DND-41 (cell line): ENCODE results near the gene RNF157.

Experiments
- ATAC-seq: fragments of 200-7000 bp; cut with Tn5 transposase; 3 replicates; pipeline ENCODE4 v1.9.1; 2021; ENCODE audit warnings: low read depth; ENCODE audit not compliant: insufficient read depth
- DNase-seq: peaks from one replicate; pipeline ENCODE4 v3.0.0-alpha.2; 2020
- H2AFZ ChIP-seq: 2 replicates; pipeline ENCODE4 v1.6.0; 2012; ENCODE audit warnings: low read depth, low read length
- H3K27ac ChIP-seq: 2 replicates; pipeline ENCODE4 v1.5.1; 2012; ENCODE audit warnings: low read length, inconsistent platforms
- H3K27me3 ChIP-seq: fragments of 200-600 bp; sonication (generic); 2 replicates; pipeline ENCODE4 v1.6.0; 2012; ENCODE audit warnings: low read length, mild to moderate bottlenecking, inconsistent platforms; ENCODE audit not compliant: insufficient read depth, poor library complexity
- H3K36me3 ChIP-seq: 2 replicates; pipeline ENCODE4 v1.5.1; 2012; ENCODE audit warnings: low read length, inconsistent platforms; ENCODE audit not compliant: insufficient read depth
- H3K4me1 ChIP-seq: 2 replicates; pipeline ENCODE4 v1.5.1; 2012; ENCODE audit warnings: mild to moderate bottlenecking, low read length; ENCODE audit not compliant: insufficient read depth
- H3K4me2 ChIP-seq: 2 replicates; pipeline ENCODE4 v1.6.0; 2012; ENCODE audit warnings: mild to moderate bottlenecking, moderate library complexity, low read length, inconsistent platforms; ENCODE audit not compliant: insufficient read depth
- H3K4me3 ChIP-seq, 2 experiments: fragments of 200-600 bp in 1 of 2; shearing (Covaris generic) in 1 of 2; 2 replicates each; pipeline ENCODE4 v1.5.1; 2012 to 2016; ENCODE audit warnings: inconsistent platforms in 2 of 2, low read length in 2 of 2, mild to moderate bottlenecking in 2 of 2, low read depth in 1 of 2, moderate library complexity in 1 of 2
- H3K79me2 ChIP-seq: 2 replicates; pipeline ENCODE4 v1.6.0; 2012; ENCODE audit warnings: low read length, inconsistent platforms; ENCODE audit not compliant: insufficient read depth
- H3K9ac ChIP-seq: 2 replicates; pipeline ENCODE4 v1.6.0; 2012; ENCODE audit warnings: low read depth, mild to moderate bottlenecking, inconsistent platforms, low read length, moderate library complexity
- H3K9me3 ChIP-seq: 2 replicates; pipeline ENCODE4 v1.5.1; 2012; ENCODE audit warnings: low read length, moderate library complexity, mild to moderate bottlenecking, inconsistent platforms; ENCODE audit not compliant: insufficient read depth, severe bottlenecking
- H4K20me1 ChIP-seq: 2 replicates; pipeline ENCODE4 v1.6.0; 2012; ENCODE audit warnings: low read length; ENCODE audit not compliant: insufficient read depth
- EZH2 ChIP-seq: IDR thresholded peaks from 3 replicates; pipeline ENCODE4 v1.6.1; 2012; ENCODE audit warnings: borderline replicate concordance, low read depth, mild to moderate bottlenecking, moderate library complexity, low read length, inconsistent platforms; ENCODE audit not compliant: severe bottlenecking
- TF ChIP-seq, protein P1 (sequence below): IDR thresholded peaks from 2 replicates; pipeline ENCODE4 v1.5.1; 2012; ENCODE audit warnings: borderline replicate concordance, low read length, moderate library complexity, mild to moderate bottlenecking; ENCODE audit not compliant: poor library complexity, severe bottlenecking; ENCODE audit errors: extremely low read depth

RNF157 gene

GRCh38 chr17:76276461-76277299 lies 36.4 kb upstream of the RNF157 start:
- no peak overlapping the region for H3K27ac ChIP-seq
- H3K36me3 ChIP-seq = peaks cover 3% of the 10 kb centered on the region
- H3K27me3 ChIP-seq = no peaks in the 10 kb centered on the region
- no peaks in the 10 kb centered on the region for H3K4me1 ChIP-seq
- no peak overlapping the region for H3K4me3 ChIP-seq
- H3K9ac ChIP-seq = no peak overlapping the region
- ATAC-seq (no peak), DNase-seq (no peak)
- no peaks in the 10 kb centered on the region for H3K9me3 ChIP-seq
- peaks cover 2% of the 10 kb centered on the region for H4K20me1 ChIP-seq
- TF ChIP-seq, protein P1, sequence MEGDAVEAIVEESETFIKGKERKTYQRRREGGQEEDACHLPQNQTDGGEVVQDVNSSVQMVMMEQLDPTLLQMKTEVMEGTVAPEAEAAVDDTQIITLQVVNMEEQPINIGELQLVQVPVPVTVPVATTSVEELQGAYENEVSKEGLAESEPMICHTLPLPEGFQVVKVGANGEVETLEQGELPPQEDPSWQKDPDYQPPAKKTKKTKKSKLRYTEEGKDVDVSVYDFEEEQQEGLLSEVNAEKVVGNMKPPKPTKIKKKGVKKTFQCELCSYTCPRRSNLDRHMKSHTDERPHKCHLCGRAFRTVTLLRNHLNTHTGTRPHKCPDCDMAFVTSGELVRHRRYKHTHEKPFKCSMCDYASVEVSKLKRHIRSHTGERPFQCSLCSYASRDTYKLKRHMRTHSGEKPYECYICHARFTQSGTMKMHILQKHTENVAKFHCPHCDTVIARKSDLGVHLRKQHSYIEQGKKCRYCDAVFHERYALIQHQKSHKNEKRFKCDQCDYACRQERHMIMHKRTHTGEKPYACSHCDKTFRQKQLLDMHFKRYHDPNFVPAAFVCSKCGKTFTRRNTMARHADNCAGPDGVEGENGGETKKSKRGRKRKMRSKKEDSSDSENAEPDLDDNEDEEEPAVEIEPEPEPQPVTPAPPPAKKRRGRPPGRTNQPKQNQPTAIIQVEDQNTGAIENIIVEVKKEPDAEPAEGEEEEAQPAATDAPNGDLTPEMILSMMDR = no peak
- TF ChIP-seq EZH2 = no peak
- no peak overlapping the region for H3K4me2 ChIP-seq
- H2AFZ ChIP-seq = no peak overlapping the region
- H3K79me2 ChIP-seq = no peaks in the 10 kb centered on the region

DNA sequence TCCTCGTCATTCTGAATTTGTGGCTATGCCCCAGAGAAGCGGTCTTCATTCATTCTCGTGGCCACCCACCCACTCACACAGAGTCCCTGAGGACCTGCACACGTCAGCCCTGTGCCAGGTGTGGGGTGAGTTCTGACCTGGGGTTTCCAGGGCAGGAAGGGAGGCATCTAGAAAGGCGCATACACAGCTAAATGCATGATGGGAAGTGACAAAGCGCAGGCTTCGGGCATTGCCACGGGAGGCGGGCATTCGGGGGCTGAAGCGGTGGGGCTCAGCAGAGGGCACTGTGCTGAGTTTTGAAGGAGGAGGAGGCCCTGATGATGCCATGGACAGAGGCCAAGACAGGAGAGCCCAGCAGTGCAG lies 35.8 kb upstream of the RNF157 start:
- peaks cover 8% of the 10 kb centered on the region for H4K20me1 ChIP-seq
- TF ChIP-seq EZH2 = no peak
- TF ChIP-seq, protein P1 = no peak

DNA sequence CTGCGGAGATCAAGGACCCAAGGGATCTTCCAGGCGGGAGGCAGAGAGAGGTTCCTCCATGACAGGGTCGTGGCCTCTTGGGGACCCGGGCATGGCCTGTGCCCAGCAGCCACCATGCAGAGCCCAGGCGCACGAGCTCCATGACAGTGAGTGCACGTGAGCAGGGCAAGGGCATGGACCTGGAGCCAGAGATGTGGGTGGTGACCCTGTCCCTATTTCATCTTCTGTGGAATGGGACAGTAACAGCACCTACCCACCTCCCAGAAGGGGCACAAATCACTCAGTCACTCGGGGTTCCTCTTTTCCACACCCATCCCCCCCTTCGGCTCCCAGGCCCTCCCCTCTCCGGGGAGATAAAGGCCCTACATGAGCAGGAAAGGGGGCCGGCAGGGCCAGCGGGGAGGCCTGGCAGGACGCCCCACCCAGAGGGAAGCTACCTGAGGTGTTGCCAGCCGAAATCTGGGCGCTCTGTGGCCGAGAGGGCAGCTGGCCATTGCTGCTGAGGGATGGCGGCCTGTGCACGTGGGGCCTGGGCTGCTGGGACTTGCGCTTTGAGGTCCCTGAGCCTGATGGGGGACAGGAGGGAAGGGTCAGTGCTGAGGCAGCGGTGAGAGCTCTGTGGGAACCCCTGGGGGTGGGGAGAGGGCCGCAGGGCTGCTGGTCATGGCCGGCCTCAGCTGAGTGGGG lies 35.2 kb upstream of the RNF157 start:
- ATAC-seq (no peak), DNase-seq (no peak)
- peaks cover 13% of the 10 kb centered on the region for H4K20me1 ChIP-seq
- H3K4me2 ChIP-seq = no peak overlapping the region
- H3K36me3 ChIP-seq = peaks cover 14% of the 10 kb centered on the region
- H3K27ac ChIP-seq = no peak overlapping the region; the same call in 1 of the 2 replicates
- H3K9me3 ChIP-seq = no peaks in the 10 kb centered on the region
- peaks cover 5% of the 10 kb centered on the region; the same call in 1 of the 2 replicates for H3K79me2 ChIP-seq
- H3K4me3 ChIP-seq = no peak overlapping the region
- H3K27me3 ChIP-seq = no peaks in the 10 kb centered on the region
- 0 out of 2 replicates have a peak, but pooled peaks cover 6% of the 10 kb centered on the region for H3K4me1 ChIP-seq
- no peak for TF ChIP-seq EZH2
- TF ChIP-seq, protein P1 = no peak
- no peak overlapping the region for H3K9ac ChIP-seq
- H2AFZ ChIP-seq = no peak overlapping the region

More for the DNA sequence above, 35.8 kb upstream of the RNF157 start:
- 0 out of 2 replicates have a peak, but pooled peaks cover 1% of the 10 kb centered on the region for H3K4me1 ChIP-seq
- H3K9ac ChIP-seq = no peak overlapping the region
- peaks cover 9% of the 10 kb centered on the region for H3K36me3 ChIP-seq
- ATAC-seq (no peak), DNase-seq (no peak)
- H2AFZ ChIP-seq = no peak overlapping the region
- no peaks in the 10 kb centered on the region for H3K79me2 ChIP-seq
- H3K9me3 ChIP-seq = no peaks in the 10 kb centered on the region
- H3K4me2 ChIP-seq = no peak overlapping the region
- H3K27ac ChIP-seq = no peak overlapping the region
- H3K27me3 ChIP-seq = no peaks in the 10 kb centered on the region
- no peak overlapping the region for H3K4me3 ChIP-seq
